ENCODE measurements around the gene SLC43A3.
A peak's percentile ranks its signal among the peaks of the same experiment; 100 is the strongest.

The SLC43A3 gene

GRCh38 chr11:57426439-57426928 lies 437 bp downstream of the SLC43A3 start:
- peak; percentile 64 for DNase-seq

GRCh38 chr11:57425565-57426438 lies 1.1 kb downstream of the SLC43A3 start:
- no peak for DNase-seq

- DNase-seq: peak; percentile 64
These were observed 1.9 kb downstream of the SLC43A3 start for GRCh38 chr11:57424792-57425564.

GRCh38 chr11:57424137-57424791 lies 2.7 kb downstream of the SLC43A3 start:
- no peak for DNase-seq

- no peak for DNase-seq
These were observed 4.3 kb downstream of the SLC43A3 start for GRCh38 chr11:57422669-57423068.

GRCh38 chr11:57421805-57422204 lies 5.1 kb downstream of the SLC43A3 start:
- no peak for DNase-seq

- no peak for DNase-seq
These were observed 5.9 kb downstream of the SLC43A3 start for GRCh38 chr11:57421066-57421465.

- DNase-seq: no peak
These were observed 7.8 kb downstream of the SLC43A3 start for GRCh38 chr11:57419146-57419545.

GRCh38 chr11:57418131-57418530 lies 8.8 kb downstream of the SLC43A3 start:
- DNase-seq: no peak

GRCh38 chr11:57417056-57417455 lies 9.9 kb downstream of the SLC43A3 start:
- no peak for DNase-seq

- DNase-seq: no peak
These were observed 10.5 kb downstream of the SLC43A3 start for GRCh38 chr11:57416436-57416835.

GRCh38 chr11:57414612-57415212 lies 12.2 kb downstream of the SLC43A3 start:
- no peak for DNase-seq

GRCh38 chr11:57413681-57414080 lies 13.2 kb downstream of the SLC43A3 start:
- no peak for DNase-seq

- no peak for DNase-seq
These were observed 16.6 kb downstream of the SLC43A3 start for GRCh38 chr11:57410287-57410686.

- DNase-seq: no peak
These were observed 17.4 kb downstream of the SLC43A3 start for GRCh38 chr11:57409321-57410100.

- no peak for DNase-seq
These were observed 18.1 kb downstream of the SLC43A3 start for GRCh38 chr11:57408771-57409170.

GRCh38 chr11:57407941-57408475 lies 18.9 kb downstream of the SLC43A3 start:
- no peak for DNase-seq

GRCh38 chr11:57407010-57407920 lies 19.7 kb downstream of the SLC43A3 start:
- no peak for DNase-seq

GRCh38 chr11:57406337-57406904 lies 20.5 kb downstream of the SLC43A3 start:
- no peak for DNase-seq

- DNase-seq: no peak
These were observed 21.6 kb downstream of the SLC43A3 start for GRCh38 chr11:57405271-57405860.
